AG04449 (cell line): ENCODE measurements around the gene NRM.
A peak's percentile ranks its signal among the peaks of the same experiment; 100 is the strongest.

ENCODE experiments used
- CTCF ChIA-PET: fragments of 350-600 bp; formaldehyde crosslinking; extraction: SDS; loops from one replicate; lab custom pipeline; 2021; ENCODE audit warnings: antibody characterized with exemption; lab: Yijun Ruan, JAX
- POLR2A ChIA-PET: fragments of 400-600, 350-600 bp; formaldehyde crosslinking; extraction: SDS; loops from one replicate; lab custom pipeline; 2020; ENCODE audit warnings: antibody characterized with exemption, inconsistent platforms; lab: Yijun Ruan, JAX
- DNase-seq: peaks from one replicate; pipeline ENCODE4 v3.0.0-alpha.2; 2010; ENCODE audit warnings: low read depth, low spot score
- H3K4me3 ChIP-seq: 2 replicates; pipeline ENCODE4 v1.5.1; 2011; ENCODE audit warnings: low read depth, mild to moderate bottlenecking, control low read depth, low read length
- TF ChIP-seq, protein P1 (sequence below): IDR thresholded peaks from one replicate; pipeline ENCODE4 v1.5.1; 2011; ENCODE audit warnings: mild to moderate bottlenecking, moderate library complexity, low read length, control low read depth, inconsistent platforms; ENCODE audit not compliant: insufficient read depth; ENCODE audit errors: missing control alignments

NRM gene

DNA sequence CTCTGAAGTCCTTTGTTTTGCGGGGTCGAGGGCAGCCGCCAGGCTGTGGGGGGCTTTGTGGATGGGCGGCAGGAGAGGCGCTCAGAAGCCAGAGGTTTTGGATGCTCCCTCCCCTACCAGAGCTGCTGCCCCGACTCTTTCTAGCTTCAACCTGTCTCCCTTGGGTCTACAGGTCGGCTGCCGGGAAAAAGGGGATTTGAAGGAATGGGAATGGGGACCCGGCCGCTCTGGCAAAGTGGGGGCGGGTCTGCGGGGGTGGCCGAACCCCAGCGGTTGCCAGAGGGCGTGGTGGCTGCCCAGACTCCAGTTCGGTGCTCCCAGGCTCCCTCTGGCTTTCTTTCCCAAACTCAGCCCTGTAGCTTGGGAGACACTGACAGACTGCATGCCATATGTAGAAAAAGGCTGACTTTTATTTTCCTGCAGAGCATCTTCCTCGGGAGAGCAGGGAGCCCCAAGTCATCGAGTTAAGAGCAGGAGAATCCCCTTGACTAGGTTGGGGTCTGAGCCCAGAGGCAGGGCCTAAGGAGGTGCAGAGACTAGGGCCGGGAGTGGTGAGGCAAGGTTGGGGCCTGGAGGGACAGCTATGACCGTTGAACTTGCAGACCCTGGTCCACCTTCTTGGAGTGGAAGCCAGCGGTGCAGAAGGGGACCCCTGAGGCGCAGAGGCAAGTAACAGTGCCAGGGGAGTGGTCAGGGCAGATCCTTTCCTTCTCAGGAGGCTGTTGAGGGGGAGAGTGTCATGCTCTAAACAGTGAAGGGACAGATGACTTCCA lies 2.9 kb downstream of the NRM start:
- POLR2A ChIA-PET, result interaction anchor here (0.8 to 2.0 kb wide), 9 partner anchors 10 to 75 kb away, joined by 3 to 16 read pairs (median 4); partner anchors contain the start of gene MDC1
- peak overlapping the region; percentile 89 for H3K4me3 ChIP-seq
- TF ChIP-seq, protein P1, sequence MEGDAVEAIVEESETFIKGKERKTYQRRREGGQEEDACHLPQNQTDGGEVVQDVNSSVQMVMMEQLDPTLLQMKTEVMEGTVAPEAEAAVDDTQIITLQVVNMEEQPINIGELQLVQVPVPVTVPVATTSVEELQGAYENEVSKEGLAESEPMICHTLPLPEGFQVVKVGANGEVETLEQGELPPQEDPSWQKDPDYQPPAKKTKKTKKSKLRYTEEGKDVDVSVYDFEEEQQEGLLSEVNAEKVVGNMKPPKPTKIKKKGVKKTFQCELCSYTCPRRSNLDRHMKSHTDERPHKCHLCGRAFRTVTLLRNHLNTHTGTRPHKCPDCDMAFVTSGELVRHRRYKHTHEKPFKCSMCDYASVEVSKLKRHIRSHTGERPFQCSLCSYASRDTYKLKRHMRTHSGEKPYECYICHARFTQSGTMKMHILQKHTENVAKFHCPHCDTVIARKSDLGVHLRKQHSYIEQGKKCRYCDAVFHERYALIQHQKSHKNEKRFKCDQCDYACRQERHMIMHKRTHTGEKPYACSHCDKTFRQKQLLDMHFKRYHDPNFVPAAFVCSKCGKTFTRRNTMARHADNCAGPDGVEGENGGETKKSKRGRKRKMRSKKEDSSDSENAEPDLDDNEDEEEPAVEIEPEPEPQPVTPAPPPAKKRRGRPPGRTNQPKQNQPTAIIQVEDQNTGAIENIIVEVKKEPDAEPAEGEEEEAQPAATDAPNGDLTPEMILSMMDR, result peak; percentile 33
- no peak for DNase-seq
- CTCF ChIA-PET, result interaction anchor here (1.0 to 3.4 kb wide), 10 partner anchors 10 to 43 kb away, joined by 3 to 31 read pairs (median 6); partner anchors contain the start of genes DHX16, MDC1 and TUBB

DNA sequence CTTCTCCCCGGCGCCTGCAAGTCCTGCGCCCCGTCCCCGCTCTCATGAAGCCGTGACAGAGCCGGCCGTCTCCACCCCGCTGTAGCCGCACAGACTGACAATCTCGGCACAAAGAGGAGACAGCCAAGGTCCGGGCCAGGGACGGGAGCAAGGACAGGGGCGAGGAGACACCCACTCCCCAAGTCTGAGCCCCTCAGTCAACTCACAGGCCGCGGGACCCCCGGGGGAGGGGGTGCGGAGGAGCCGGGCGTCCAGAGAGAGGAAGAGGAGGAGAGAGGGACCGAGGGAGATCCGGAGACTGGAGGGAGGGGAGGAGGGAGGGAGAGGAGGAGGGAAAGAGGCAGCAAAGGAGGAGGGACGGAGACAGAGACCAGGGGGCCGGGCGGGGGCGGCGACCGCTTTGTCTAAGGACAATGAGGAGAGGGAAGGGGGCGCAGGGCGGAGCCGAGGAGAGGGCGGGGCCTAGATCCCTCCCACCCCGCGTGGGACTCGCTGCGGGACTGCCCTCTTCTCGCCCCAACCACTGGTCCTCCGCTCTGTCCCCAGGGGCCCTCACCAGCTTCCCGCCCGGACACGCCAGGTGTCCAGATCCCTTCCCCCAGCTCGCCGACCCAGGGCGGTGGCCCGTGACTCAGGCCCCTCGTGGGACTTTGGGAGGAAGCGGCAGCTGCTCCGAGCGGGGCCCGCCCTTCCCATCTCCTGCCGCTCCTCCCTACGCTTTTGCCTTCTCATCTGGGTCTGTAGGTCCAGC lies 3.7 kb downstream of the NRM start:
- H3K4me3 ChIP-seq, result peak overlapping the region; percentile 89
- peak; percentile 69 for DNase-seq
- CTCF ChIA-PET, result interaction anchor here (1.0 to 3.4 kb wide), 8 partner anchors 9 to 35 kb away, joined by 3 to 31 read pairs (median 8); partner anchors contain the start of genes DHX16 and MDC1
- TF ChIP-seq, protein P1, result no peak
- POLR2A ChIA-PET, result interaction anchor here (0.8 to 2.0 kb wide), 8 partner anchors 10 to 74 kb away, joined by 3 to 16 read pairs (median 4); partner anchors contain the start of gene MDC1

DNA sequence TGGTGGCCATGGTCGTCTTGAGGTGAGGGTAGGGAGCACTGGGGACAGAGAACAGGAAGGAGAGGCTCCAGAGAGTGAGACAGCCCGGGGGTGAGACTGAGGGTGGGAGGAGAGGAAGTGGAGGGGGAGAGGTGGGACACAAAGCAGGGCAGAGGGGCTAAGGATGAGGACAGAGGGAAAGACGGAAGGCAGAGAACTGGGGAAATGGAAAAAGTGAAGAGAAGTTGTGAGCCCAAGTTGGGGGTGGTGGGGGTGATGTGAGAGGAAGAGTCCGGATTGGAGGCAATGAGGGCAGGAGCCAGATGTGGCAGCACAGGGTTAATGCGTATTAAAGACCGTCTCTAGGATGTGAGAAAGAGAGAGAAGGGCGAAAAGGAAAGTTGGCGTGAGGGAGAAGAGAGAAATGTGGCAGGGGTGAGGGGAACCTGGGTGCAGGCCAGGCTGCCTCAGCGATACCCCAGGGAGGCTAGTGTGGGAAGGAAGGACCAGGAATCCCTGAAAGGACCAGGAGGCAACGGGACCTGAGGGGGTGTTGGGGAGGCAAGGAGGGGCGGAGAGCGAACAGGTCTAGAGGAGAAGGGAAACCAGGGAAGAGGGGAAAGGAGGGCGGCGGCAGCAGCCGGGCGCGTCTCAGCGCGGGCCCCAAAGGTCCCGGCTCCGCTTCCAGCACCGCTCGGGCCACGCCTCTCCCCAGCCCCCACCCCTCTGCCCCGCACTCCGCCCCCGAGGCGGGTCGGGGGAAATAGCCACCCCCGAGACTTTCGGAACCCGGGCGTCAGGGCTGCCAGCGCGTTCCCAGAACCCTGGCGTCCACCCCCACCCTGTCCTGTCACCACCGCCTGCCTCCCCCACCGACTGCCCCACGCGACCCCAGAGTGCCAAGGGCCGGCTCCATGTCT lies 4.5 kb downstream of the NRM start, which contains the start of gene PPP1R18:
PPP1R18 (minus strand) TSS at position 637 of the 899 bp plus-strand sequence; CDS start at position 10, 627 bp downstream.
- POLR2A ChIA-PET, result interaction anchor here (2.5 kb wide), 1 partner anchor 36 kb away, joined by 15 read pairs; no protein-coding TSS in a partner anchor
- TF ChIP-seq, protein P1, result no peak
- peak within 1 kb of the TSS; percentile 89 for H3K4me3 ChIP-seq
- CTCF ChIA-PET, result interaction anchor here (0.8 to 17.5 kb wide), 4 partner anchors 14 to 196 kb away, joined by 3 to 504 read pairs (median 7); partner anchors contain the start of genes DHX16, MDC1 and TUBB
- DNase-seq, result no peak

DNA sequence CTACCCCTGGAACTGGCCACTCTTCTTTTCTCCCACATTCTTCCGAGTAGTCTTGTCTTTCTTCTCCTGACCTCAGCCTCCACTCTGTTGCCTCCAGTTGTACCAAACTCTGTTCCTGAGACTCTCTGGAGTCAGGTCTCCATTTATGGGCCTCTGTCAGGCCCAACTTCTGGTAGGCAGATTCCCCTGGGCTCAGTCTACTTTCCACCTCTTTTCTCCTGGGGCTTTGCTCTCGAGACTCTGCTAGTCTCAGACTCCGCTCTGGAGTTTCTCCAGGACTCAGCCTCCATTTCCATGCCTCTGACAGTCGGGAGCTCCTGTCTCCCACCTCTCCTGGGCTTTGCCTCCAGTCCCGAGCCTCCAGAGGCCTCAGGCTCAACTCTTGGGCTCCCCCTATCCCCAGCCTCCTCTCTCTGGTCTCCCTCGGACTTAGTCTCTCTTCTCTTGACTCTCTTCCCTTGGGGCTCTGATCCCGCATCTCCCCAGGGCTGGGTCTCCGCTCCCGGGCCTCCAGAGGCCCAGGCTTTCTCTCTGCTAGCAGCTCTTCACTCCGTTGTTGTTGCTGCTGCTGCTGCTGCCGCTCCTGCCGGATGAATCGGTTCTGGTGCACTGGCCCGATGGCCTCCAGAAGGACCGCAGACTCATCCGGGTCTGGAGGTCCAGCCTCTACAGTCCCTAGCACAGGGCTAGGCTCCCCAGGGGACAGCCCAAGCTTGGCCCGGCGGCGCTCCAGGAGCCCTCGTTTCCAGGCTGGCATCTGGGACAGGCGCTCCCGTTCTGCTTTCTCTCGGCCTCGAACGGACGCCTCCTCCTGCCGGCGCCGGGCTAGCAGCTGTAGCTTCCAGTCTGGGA lies 5.4 kb downstream of the NRM start:
- peak overlapping the region; percentile 89 for H3K4me3 ChIP-seq
- TF ChIP-seq, protein P1, result peak; percentile 26
- ChIA-PET POLR2A (interaction anchor here (1.2 to 2.5 kb wide), 3 partner anchors 12 to 37 kb away, joined by 4 to 15 read pairs (median 5); partner anchors contain the start of genes DHX16 and MDC1), CTCF (interaction anchor here (0.8 to 17.5 kb wide), 8 partner anchors 9 to 401 kb away, joined by 3 to 504 read pairs (median 4); partner anchors contain the start of genes DHX16, MDC1 and TUBB)
- no peak for DNase-seq
